HepG2 (cell line): ENCODE measurements around the gene PLPP3. TPM values are rescaled to one million over a fixed set of nuclear protein-coding genes. Genes with fewer than 3 reads are reported as not detected.

Experiments
- DNMT3B ChIP-seq: conservative IDR thresholded peaks from 2 replicates; pipeline ENCODE4 v1.6.1; 2016; ENCODE audit warnings: missing biosample characterization, control low read depth
- ELK4 ChIP-seq: sonication (generic); formaldehyde crosslinking; IDR thresholded peaks from 2 replicates; pipeline ENCODE4 v1.9.0; 2021; ENCODE audit warnings: missing genetic modification reagents, borderline replicate concordance
- KDM4B ChIP-seq: sonication (generic); formaldehyde crosslinking; IDR thresholded peaks from 2 replicates; pipeline ENCODE4 v1.4.0; 2020; ENCODE audit warnings: missing genetic modification reagents
- NR2F6 ChIP-seq, 2 experiments: IDR thresholded peaks; 2 replicates each; pipeline ENCODE4 v1.6.1; 2016; ENCODE audit warnings: antibody characterized with exemption in 1 of 2, mild to moderate bottlenecking in 1 of 2
- PCBP2 ChIP-seq: fragments of 200-400 bp; formaldehyde crosslinking; optimal IDR thresholded peaks from 2 replicates; pipeline ENCODE3; 2018; ENCODE audit warnings: low read length, low read depth; ENCODE audit not compliant: poor library complexity, severe bottlenecking
- POLR2A ChIP-seq, 2 experiments: IDR thresholded peaks; 2 replicates each; pipeline ENCODE4 v1.6.1; 2011; ENCODE audit warnings: low read depth in 2 of 2, low read length in 2 of 2, mild to moderate bottlenecking in 1 of 2, moderate library complexity in 1 of 2; ENCODE audit not compliant: insufficient read depth in 1 of 2
- PRDM10 ChIP-seq: sonication (generic); formaldehyde crosslinking; IDR thresholded peaks from 2 replicates; pipeline ENCODE4 v1.4.0; 2020; ENCODE audit warnings: low read depth, missing genetic modification reagents
- RBM22 ChIP-seq: fragments of 200-400 bp; formaldehyde crosslinking; optimal IDR thresholded peaks from 2 replicates; pipeline ENCODE3; 2017; ENCODE audit warnings: mild to moderate bottlenecking, low read length, moderate library complexity
- SIX1 ChIP-seq: sonication (generic); formaldehyde crosslinking; IDR thresholded peaks from 2 replicates; pipeline ENCODE4 v1.4.0; 2020; ENCODE audit warnings: missing genetic modification reagents, borderline replicate concordance
- STAT6 ChIP-seq: sonication (generic); formaldehyde crosslinking; IDR thresholded peaks from 2 replicates; pipeline ENCODE4 v1.4.0; 2020; ENCODE audit warnings: missing genetic modification reagents, mild to moderate bottlenecking, borderline replicate concordance
- ZNF572 ChIP-seq: sonication (generic); formaldehyde crosslinking; IDR thresholded peaks from 2 replicates; pipeline ENCODE4 v1.5.1; 2020; ENCODE audit warnings: mild to moderate bottlenecking, missing genetic modification reagents
- ZNF687 ChIP-seq: sonication (generic); formaldehyde crosslinking; IDR thresholded peaks from 2 replicates; pipeline ENCODE4 v1.5.1; 2020; ENCODE audit warnings: mild to moderate bottlenecking, missing genetic modification reagents, moderate library complexity
- ZNF75D ChIP-seq: sonication (generic); formaldehyde crosslinking; IDR thresholded peaks from 2 replicates; pipeline ENCODE4 v1.8.1; 2023; ENCODE audit warnings: missing genetic modification reagents, mild to moderate bottlenecking, borderline replicate concordance
- ZSCAN21 ChIP-seq: sonication (generic); formaldehyde crosslinking; IDR thresholded peaks from 2 replicates; pipeline ENCODE4 v1.8.0; 2022; ENCODE audit warnings: mild to moderate bottlenecking, missing genetic modification reagents, moderate library complexity, borderline replicate concordance
- polyA plus RNA-seq, 8 experiments: library from polyadenylated mRNA; depleted of rRNA in 3 of 8; stranded (reverse) in 7 of 8; unstranded in 1 of 8; fragments of >200 nt; fragmentation: Illumina TruSeq in 4 of 8; extraction: Trizol in 4 of 8; gene quantifications; 2 replicates each; pipeline versions ENCODE4 v1.2.1 to v1.2.3, GENCODE V29; 2011 to 2016; ENCODE audit warnings: low read depth in 4 of 8, missing spikeins in 1 of 8, mixed read lengths in 1 of 8; ENCODE audit not compliant: insufficient read depth in 1 of 8
- total RNA-seq, 5 experiments: library from RNA; depleted of rRNA; stranded (reverse); fragments of >200 nt; fragmentation: Illumina TruSeq; extraction: Trizol; gene quantifications; 2 replicates each; pipeline ENCODE4 v1.2.3, GENCODE V29; 2016; ENCODE audit warnings: low read depth in 1 of 5

The PLPP3 gene
- total and polyA plus RNA-seq, 2 of the 13 experiments (the other 11 are each of a cell fraction or from before 2014, with no cell fraction given): 49.7 to 65.8 TPM

GRCh38 chr1:56505792-56506743 is 73.3 kb downstream of the PLPP3 start (continued):
- TF ChIP-seq STAT6 (CRISPR knock-in tag) (no peak), ZNF687 (CRISPR knock-in tag) (peak; percentile 57), PRDM10 (CRISPR knock-in tag) (no peak), ZNF572 (CRISPR knock-in tag) (0 out of 2 replicates have a peak, but pooled peaks have one; percentile 39), ELK4 (CRISPR knock-in tag) (no peak), DNMT3B (CRISPR knock-in tag) (no peak), KDM4B (CRISPR knock-in tag) (no peak), RBM22 (peak; percentile 94), ZNF75D (CRISPR knock-in tag) (no peak), POLR2A (IDR thresholded peaks at IDR 0.05; ENCODE audit: insufficient read depth in 1 of 2, low read depth in 2 of 2, low read length in 2 of 2) (peak in 1 of 2 experiments; percentile 40; a peak in 1 of 4 replicates), SIX1 (CRISPR knock-in tag) (peak; percentile 70; the same call in 1 of the 2 replicates), NR2F6 (IDR thresholded peaks at IDR 0.05) (peak; percentile 11; the same call in 1 of the 2 replicates), NR2F6 (CRISPR knock-in tag; IDR thresholded peaks at IDR 0.05) (no peak), ZSCAN21 (no peak), PCBP2 (no peak)
